HG03378 (cell line): ENCODE measurements around the gene TCF19.
"Not testable (repeated sequence)": the region's sequence is repeated elsewhere in the genome, so short reads cannot be mapped to it uniquely, and the experiment has no call there.

Experiments
- ATAC-seq: cut with Tn5 transposase; IDR thresholded peaks from one replicate; pipeline ENCODE4 v1.9.1; 2021; ENCODE audit warnings: mild to moderate bottlenecking, moderate library complexity; ENCODE audit not compliant: unreplicated experiment

The TCF19 gene

DNA sequence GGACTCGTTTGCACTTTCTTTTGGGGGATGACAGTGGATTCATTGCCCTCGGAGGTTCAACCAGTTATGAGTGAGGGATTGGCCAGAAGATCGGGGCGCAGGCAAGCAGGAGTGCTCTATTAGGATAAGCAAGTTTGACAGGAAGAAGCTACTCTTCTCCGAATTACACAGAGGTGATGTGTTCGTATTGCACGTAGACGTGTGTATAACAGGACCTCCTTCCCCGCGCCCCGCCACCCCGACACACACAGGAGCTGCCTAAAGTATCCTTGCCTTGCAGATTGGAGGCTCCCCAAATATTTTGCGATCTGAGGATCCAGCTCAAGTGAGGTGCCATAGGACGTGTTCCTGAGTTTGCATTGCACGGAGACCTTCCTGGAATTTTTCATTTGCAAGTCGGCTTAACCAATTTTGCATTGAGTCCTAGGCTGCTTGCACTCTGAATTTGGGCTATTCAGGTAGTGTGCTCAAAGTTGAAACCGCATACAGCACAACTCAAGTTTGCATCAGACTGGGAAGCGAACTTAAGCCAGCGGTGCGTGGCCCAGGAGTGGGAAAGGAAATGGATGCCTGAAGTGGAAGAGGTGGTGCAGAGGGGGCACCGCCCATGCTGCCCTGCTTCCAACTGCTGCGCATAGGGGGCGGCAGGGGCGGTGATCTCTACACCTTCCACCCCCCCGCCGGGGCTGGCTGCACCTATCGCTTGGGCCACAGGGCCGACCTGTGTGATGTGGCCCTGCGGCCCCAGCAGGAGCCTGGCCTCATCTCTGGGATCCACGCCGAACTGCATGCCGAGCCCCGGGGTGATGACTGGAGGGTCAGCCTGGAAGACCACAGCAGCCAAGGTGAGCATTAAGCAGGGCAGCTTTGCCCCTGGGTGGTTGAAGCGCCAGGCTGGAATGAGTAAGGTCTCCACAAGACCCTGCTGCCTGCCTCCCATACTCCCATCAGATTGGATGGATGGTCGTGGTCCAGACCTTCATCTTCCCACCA is 770 bp downstream of the TCF19 start:
- peak; percentile 3 for ATAC-seq

DNA sequence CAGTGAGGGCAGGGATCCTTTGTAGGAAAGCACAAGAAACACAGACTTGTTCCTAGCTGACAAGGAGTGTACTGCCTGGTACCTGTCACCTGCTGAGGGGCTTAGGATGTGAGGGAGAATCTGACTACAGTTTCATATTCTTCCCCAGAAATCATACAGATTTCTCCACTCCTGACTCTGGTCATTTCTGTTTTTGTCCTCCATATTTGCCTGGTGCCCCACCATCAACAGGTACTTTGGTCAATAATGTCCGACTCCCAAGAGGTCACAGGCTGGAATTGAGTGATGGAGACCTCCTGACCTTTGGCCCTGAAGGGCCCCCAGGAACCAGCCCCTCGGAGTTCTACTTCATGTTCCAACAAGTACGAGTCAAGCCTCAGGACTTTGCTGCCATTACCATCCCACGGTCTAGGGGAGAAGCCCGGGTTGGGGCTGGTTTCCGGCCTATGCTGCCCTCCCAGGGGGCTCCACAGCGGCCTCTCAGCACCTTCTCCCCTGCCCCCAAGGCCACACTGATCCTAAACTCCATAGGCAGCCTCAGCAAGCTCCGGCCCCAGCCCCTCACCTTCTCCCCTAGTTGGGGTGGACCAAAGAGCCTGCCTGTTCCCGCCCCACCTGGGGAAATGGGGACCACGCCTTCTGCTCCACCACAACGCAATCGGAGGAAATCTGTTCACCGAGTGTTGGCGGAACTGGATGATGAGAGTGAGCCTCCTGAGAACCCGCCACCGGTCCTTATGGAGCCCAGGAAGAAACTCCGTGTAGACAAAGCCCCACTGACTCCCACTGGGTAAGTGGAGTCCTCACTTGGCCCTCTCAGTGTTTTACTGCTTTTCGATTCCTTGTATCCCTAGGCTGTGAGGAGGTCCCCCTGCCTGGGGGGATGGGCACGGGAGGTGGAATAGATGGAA is 3.1 kb downstream of the TCF19 start:
- no peak for ATAC-seq

DNA sequence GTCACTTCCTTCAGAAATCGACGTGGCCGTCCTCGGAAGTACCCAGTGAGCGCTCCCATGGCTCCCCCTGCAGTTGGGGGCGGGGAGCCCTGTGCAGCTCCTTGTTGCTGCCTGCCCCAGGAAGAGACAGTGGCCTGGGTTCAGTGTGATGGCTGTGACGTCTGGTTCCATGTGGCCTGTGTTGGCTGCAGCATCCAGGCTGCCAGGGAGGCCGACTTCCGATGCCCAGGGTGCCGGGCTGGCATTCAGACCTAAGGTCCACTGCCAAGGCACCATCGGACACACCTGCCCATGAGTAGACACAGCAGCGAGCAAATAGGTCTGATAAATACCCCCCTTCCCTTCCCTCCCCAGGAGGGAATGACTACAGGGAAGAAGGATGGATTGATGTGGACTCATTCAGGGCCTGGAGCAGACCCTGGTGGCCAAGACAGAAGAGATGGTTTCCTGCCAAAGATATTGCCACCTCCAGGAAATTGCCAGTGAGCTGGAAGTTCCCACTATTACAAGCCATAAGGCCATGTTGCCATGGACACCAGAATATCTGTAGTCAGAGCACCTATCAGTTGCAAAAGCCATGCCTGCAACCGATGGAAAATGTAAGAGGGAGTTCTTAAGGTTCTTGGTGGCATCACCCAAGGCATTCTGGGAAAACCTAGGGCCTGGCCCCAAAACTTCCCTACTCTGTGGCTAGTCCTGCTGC is 4.2 kb downstream of the TCF19 start:
- no peak for ATAC-seq

DNA sequence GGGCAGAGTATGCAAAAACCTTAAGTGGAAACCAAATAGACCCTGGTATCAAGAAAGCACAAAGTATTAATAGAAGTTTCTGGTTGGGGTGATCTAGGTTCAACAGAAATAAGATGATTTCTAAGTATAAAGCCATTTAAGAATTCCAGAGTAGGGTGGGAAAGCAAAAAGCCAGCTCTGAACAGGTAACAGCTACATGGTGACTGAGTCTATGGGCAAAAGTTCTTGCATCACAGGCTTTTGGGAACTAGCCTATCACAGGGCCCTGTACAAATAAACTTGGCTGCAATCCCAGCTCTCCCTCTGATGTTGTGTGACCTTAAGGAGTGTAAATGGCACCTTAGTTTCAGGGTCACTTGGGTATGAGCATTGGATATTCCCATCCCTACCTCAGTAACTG is 5.5 kb downstream of the TCF19 start:
- no peak for ATAC-seq

- not testable (repeated sequence) for ATAC-seq
Observed at GRCh38 chr6:31164475-31165063, 6.2 kb downstream of the TCF19 start.

GRCh38 chr6:31165064-31165832 is 6.9 kb downstream of the TCF19 start:
- peak; percentile 50 for ATAC-seq

DNA sequence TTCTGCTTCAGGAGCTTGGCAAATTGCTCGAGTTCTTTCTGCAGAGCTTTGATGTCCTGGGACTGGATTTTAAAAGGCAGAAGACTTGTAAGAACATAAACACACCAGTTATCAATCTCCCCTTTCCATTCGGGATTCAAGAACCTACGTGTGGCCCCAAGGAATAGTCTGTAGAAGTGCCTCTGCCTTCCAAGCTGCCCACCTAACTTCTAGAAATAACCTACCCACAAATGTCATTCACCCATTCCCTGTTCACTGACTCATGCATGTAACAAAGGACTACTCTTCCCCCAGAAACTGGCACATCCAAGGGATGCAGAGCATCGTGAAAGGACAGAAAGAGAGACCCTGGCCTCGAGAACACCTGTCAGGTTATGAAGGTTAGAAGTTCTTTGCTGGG is 7.6 kb downstream of the TCF19 start:
- ATAC-seq = no peak

- ATAC-seq = no peak
Observed at GRCh38 chr6:31168606-31169005, 10.2 kb downstream of the TCF19 start.

GRCh38 chr6:31169123-31169857 is 10.9 kb downstream of the TCF19 start:
- no peak for ATAC-seq

GRCh38 chr6:31169858-31170599 is 11.6 kb downstream of the TCF19 start:
- not testable (repeated sequence) for ATAC-seq

GRCh38 chr6:31170600-31170881 is 12.2 kb downstream of the TCF19 start, which contains the start of gene POU5F1:
Gene POU5F1 (minus strand): TSS chr6:31170682. CDS start chr6:31170620, 62 bp downstream.
- ATAC-seq = no peak

DNA sequence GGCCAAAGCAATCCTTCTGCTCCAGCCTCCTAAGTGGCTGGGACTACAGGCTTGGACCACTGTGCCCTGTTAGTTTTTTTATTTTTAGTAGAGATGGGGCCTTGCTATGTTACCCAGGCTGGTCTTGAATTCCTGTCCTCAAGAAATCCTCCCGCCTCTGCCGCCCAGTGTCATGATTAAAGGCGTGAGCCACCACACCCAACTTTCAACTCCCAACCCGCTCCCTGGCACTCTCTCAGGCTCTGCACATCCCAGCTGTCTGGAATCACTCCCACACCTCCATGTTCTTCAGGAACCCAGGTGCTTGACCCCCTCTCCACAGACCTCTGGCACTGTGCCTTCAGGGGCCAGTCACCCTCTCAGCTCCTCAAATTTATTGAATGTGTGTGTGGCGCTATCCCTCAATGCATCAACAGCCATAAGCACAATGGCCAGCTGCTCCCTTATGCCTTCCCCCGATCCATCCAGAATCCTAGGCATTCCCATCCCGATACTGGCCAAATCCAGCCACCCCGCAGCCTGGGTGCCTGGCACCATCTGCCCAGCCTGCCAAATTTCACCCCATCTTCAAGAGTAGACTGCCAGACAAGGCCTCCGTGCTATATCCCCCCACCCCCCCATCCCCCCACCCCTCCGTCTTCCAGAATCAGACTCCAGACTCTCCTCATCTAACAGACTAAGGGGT is 12.7 kb downstream of the TCF19 start:
- no peak for ATAC-seq

DNA sequence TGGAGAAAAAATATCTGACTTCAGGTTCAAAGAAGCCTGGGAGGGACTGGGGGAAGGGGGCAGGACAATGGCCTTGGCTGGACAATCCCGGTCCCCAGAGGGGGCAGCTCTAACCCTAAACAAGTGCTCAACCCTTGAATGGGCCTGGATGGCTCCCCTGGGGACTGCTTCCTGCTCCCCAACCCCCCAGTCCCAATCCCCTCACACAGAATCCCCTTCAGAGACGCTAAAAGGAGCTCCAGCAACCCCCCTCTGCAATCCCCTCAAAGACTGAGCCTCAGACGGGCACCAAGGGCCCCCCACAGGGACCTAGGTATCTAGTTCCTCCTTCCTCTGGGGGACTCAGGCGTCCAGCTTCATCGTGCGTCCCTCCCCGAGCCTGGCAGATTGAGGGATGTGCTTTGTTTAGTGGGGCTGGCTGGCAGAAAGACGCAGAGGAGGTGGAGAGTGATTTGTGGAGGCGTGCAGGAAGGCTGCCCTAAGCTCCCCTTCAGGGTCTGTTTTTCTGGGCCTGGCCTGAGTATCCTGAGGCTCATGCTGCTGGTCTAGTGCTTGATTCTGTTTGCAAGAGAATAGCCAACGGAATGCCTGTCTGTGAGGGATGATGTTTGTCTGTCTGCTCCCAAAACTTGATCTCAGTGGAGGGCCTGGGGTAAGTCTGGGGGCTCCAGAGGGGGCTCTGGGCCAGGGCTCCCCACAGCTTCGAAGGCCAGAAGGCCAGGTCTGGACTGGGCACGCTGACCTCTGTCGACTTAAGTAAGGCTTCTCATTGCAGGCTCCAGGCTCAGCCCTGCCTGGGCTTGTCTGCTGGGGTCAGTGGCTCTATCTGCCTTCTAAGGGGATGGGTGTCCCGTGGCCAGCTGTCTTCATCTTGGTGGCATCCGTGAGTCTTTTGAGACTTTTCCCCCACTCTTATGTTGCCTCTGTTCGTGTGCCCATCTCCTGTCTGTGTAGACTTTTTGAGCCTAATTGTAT is 13.8 kb downstream of the TCF19 start:
- no peak for ATAC-seq

DNA sequence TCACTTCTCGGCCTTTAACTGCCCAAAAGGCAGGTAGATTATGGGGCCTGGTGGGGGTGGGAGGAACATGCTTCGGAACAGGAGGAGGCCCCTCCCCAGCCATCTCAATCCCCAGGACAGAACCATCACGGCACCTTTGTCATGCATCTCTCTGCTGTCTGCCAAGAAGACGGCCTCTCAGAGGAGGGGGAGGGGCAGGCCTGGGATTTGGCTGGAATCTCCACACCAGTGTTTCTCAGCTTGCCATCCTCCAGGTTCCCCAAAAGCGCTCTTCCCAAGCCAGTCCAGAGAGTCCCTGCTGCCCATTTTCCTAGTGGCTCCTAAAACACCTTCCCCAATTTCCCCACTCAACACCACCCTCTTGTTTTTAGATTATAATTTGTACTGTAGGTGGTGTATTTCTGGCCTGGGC is 14.6 kb downstream of the TCF19 start:
- ATAC-seq = no peak

DNA sequence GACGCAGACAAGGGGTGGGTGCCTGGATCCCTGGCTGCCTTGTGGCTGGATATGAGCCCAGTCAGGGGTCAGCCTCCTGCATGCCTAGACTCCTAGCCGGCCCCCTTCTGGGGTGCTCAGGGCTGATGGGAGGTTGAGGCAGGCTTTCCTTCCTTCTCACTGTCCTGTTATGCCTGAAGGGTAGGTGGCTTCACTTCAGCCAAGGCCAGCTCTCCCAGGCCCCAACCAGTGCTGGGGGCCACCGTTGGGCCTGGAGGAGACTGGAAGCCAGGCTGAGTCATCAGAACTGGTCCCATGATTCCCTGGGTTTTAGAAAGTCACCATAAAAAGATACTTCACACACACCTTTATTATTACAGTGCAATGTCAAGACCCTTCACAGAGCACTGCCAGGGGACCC is 15.0 kb downstream of the TCF19 start:
- no peak for ATAC-seq

- no peak for ATAC-seq
Observed at GRCh38 chr6:31174378-31174777, 16.0 kb downstream of the TCF19 start.

DNA sequence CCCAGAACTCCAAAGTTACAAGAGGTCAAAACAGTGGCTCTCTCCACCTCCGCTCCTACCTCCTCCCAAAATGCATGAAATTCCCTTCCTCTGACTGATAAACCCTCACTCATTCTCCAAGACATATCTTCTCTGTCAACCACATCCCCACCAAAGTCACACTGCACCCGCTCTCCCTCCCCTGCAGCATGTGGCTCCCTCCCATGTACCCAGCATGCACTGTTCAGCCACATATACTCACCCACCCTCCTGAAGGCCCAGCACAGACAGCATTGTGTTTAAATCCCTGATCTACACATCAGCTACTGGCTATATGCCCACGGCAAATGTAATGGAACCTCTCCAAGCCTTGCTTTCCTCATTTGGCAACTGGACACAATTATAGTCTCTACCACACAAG is 17.6 kb downstream of the TCF19 start:
- ATAC-seq = no peak
